ENCODE results near the gene SENP1. TPM values are rescaled to one million over a fixed set of nuclear protein-coding genes. Genes with fewer than 3 reads are reported as not detected.

SENP1 gene
- total and polyA plus RNA-seq, 11 donors: 2.1 to 13.6 (median 8.6) TPM

GRCh38 chr12:48022180-48022521 lies 83.7 kb downstream of the SENP1 start:
- H3K4me1 ChIP-seq: peaks cover 0 to 30% (median 4%) of the 10 kb centered on the region in 12 donors
- intact Hi-C loops (cut with DNase I): loop anchor here in 1 of 10 donors (10.0 kb wide), 1 partner anchor 57 kb away; the partner anchor contains the start of gene TMEM106C
- 69 to 75% (median 73%) methylated on average over 3 of the region's 3 CpGs for WGBS, 4 donors
- H3K4me3 ChIP-seq: no peak overlapping the region
- DNase-seq: no peak
- no peak overlapping the region for H3K27ac ChIP-seq
- peaks cover 0 to 50% (median 0%) of the 10 kb centered on the region in 9 donors for H3K27me3 ChIP-seq
- no peak for ATAC-seq
- no peaks in the 10 kb centered on the region for H3K9me3 ChIP-seq
- H3K36me3 ChIP-seq: no peaks in the 10 kb centered on the region
- no peak for TF ChIP-seq CTCF (IDR thresholded peaks at IDR 0.05)
- no peak for TF ChIP-seq POLR2A (IDR thresholded peaks at IDR 0.05)

- Histone ChIP-seq H3K9me3 (no peaks in the 10 kb centered on the region), H3K36me3 (no peaks in the 10 kb centered on the region), H3K4me1 (peaks cover 0 to 30% (median 4%) of the 10 kb centered on the region in 12 donors), H3K4me3 (no peak overlapping the region), H3K27me3 (peaks cover 0 to 48% (median 0%) of the 10 kb centered on the region in 9 donors), H3K27ac (no peak overlapping the region)
- no peak for DNase-seq
- intact Hi-C loops (cut with DNase I): loop anchor here in 1 of 10 donors (10.0 kb wide), 1 partner anchor 57 kb away; the partner anchor contains the start of gene TMEM106C
- TF ChIP-seq CTCF (IDR thresholded peaks at IDR 0.05) (no peak), POLR2A (IDR thresholded peaks at IDR 0.05) (no peak)
- 16 to 37% (median 26%) methylated on average over 5 of the region's 5 CpGs for WGBS, 4 donors
- peak in 3 of 4 donors; percentile 26 to 58 (median 41) for ATAC-seq
These were observed 84.2 kb downstream of the SENP1 start for GRCh38 chr12:48021485-48022179.

GRCh38 chr12:48019639-48020265 lies 86.1 kb downstream of the SENP1 start:
- DNase-seq (no peak), ATAC-seq (no peak)
- Histone ChIP-seq H3K4me1 (peaks cover 0 to 30% (median 4%) of the 10 kb centered on the region in 12 donors), H3K4me3 (no peak overlapping the region), H3K36me3 (no peaks in the 10 kb centered on the region), H3K9me3 (no peaks in the 10 kb centered on the region), H3K27ac (no peak overlapping the region), H3K27me3 (peaks cover 0 to 43% (median 0%) of the 10 kb centered on the region in 9 donors)
- WGBS, 4 donors: 56 to 79% (median 66%) methylated on average over 3 of the region's 3 CpGs
- intact Hi-C loops (cut with DNase I): loop anchor here in 1 of 10 donors (10.0 kb wide), 1 partner anchor 55 kb away; the partner anchor contains the start of gene TMEM106C
- TF ChIP-seq POLR2A (IDR thresholded peaks at IDR 0.05) (no peak), CTCF (IDR thresholded peaks at IDR 0.05) (no peak)

GRCh38 chr12:48018618-48018995 lies 87.3 kb downstream of the SENP1 start:
- DNase-seq: no peak
- Histone ChIP-seq H3K4me1 (peaks cover 0 to 25% (median 4%) of the 10 kb centered on the region in 12 donors), H3K4me3 (no peak overlapping the region), H3K9me3 (no peaks in the 10 kb centered on the region), H3K27ac (no peak overlapping the region), H3K27me3 (peaks cover 0 to 43% (median 0%) of the 10 kb centered on the region in 9 donors), H3K36me3 (no peaks in the 10 kb centered on the region)
- 74 to 82% (median 78%) methylated on average over 4 of the region's 4 CpGs for WGBS, 4 donors
- ATAC-seq: no peak
- TF ChIP-seq CTCF (IDR thresholded peaks at IDR 0.05) (no peak), POLR2A (IDR thresholded peaks at IDR 0.05) (no peak)
- intact Hi-C loops (cut with DNase I): no loop called here

Measured in heart left ventricle (tissue), 16 donors.